HG02981 (cell line): ENCODE measurements around the gene TXNDC11.

Experiments
- ATAC-seq: cut with Tn5 transposase; IDR thresholded peaks from one replicate; pipeline ENCODE4 v1.9.1; 2021; ENCODE audit warnings: mild to moderate bottlenecking, moderate library complexity; ENCODE audit not compliant: unreplicated experiment

Gene TXNDC11

DNA sequence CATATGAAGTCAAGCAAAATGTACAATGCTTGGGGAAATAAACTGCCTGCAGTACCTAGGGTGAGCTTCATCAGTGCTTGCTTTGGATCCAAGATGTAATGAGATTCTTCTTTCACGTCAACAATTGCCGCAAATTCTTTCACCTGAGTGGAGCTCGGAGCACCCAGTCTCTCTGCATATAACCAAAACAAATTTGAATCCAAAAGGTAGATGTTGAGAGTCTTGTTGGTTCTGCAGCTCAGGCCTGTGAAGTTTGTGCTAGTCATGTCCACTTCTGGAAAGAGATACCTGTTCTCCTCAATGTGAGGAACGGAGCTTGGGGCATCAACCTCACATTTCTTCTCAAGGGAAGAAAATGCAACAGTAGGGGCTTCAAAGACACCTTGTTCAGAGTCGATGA is 51.4 kb downstream of the TXNDC11 start:
- ATAC-seq = no peak

- peak; percentile 77 for ATAC-seq
Observed at GRCh38 chr16:11689031-11689840, 53.4 kb downstream of the TXNDC11 start.

DNA sequence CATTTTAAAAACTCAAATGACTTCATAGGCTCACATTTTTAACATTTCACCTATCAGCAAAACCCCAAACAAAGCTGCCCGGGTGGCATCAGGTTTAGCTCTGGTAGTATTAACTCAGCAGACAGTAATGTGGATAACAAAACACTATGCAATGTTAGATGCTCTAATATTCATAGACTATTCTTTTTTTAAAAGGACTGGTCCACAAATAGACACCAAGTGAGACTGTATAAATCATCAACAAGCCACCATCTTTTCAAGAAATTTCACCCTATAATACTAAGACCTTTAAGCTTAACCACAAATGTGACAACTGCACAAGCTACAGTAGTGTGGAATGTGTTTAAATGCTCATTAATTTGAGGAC is 54.2 kb downstream of the TXNDC11 start:
- no peak for ATAC-seq

- ATAC-seq = no peak
Observed at GRCh38 chr16:11687601-11688519, 54.8 kb downstream of the TXNDC11 start.

GRCh38 chr16:11686713-11687380 is 55.8 kb downstream of the TXNDC11 start:
- no peak for ATAC-seq

- ATAC-seq = no peak
Observed at GRCh38 chr16:11685844-11686618, 56.6 kb downstream of the TXNDC11 start.

GRCh38 chr16:11684231-11685025 is 58.2 kb downstream of the TXNDC11 start:
- no peak for ATAC-seq

DNA sequence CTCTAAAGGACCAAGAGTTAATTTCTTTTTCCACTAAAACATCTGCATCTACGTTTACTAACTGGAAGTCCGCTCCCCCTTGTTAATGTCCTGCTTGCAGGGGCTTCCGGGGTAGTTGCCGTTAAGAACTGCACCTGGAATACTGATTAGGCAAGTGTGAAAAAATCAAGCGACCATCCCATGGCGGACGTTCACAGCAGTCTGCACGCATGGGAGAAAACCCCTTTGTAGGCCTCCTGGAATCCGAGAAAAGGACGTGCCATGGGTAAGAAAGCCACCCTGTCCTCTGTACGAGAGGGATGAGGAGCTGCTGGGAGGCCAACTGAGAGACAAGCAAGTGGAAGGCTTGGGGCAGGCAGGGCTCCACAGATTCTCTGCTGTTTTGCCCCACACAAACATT is 59.5 kb downstream of the TXNDC11 start:
- ATAC-seq = no peak

- peak; percentile 16 for ATAC-seq
Observed at GRCh38 chr16:11682655-11683096, 60.0 kb downstream of the TXNDC11 start.

GRCh38 chr16:11681976-11682654 is 60.5 kb downstream of the TXNDC11 start:
- ATAC-seq = peak; percentile 46

DNA sequence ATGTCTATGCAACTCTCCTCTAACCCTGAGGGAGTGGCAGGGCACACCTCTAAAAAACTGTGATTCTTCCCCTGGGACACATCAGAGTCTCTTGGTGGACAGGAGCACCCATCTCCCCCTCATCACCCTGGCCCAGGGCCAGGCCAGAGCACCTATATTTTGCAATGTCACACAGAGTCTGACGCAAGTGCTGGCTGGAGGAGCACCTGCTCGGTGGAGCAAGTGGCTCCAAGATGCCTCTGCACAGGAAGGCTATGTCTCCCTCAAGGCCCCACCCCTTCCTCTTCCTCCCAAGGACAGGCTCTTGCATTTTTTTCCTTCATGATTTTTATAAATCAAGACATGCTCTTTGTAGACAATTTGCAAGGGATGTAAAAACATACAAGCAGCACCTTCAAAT is 61.1 kb downstream of the TXNDC11 start:
- peak; percentile 26 for ATAC-seq

GRCh38 chr16:11679941-11680911 is 62.4 kb downstream of the TXNDC11 start:
- no peak for ATAC-seq

DNA sequence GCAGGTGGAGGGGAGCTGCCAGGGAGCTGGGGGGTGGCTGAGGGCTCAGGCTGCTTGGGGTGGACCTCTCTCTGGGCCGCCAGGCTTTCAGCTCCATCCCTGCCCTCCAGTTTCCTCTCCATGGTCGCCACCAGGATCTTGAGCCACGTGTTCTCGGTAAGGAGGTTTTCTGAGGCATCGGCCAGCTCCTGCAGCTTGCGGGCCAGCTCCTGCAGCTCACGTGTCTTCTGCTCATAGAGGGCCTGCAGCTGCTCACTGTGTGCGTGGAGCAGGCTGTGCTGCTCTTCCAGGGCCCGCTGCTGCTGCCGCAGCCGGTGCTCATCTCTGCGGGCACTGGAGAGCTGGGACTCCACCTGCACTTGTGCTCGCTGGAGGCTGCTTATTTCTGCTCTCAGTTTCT is 63.4 kb downstream of the TXNDC11 start:
- no peak for ATAC-seq

DNA sequence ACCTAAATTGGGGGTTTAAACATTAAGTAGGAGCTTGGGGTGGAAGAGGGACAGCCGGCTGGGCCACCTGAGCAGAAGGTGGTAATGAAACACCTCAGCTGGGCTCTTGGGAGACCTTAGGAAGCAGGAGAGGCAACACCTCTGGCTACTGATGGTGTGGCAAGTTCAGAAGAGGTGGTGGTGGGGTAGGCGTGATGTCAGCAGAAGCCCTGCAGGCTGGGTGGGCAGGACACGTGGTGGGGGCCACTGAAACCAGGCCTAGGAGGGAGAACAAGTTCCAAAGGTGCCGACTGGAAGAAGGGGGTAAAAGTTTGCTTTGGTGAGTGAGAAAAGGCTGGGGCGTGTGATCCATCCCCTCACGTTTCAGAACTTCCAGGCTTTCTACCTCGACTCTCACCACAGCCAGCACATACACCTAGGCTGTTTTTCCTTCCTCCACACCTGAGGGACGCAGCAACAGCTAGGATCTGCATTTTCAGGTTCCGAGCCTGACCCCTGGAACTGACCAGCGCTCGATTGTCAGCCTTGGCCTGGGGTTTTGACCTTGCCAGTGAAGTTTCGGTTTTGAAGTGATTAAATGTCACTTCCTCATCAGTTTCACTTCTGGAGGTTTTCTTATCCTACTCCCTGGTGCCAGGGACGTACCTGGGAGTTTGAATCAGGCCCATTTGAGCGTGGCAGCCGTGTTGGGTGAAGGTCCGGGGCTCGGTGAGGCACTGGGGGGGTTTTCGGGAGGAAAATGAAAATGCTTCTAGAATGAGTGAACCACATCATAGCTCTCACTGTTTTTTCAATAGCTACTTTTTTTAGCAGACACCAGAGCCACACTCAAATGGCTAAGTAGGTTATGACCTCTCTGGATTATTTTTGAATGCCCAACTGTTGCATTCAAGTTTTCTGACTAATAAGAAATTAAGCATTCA is 64.4 kb downstream of the TXNDC11 start:
- ATAC-seq = no peak

GRCh38 chr16:11677451-11677951 is 65.2 kb downstream of the TXNDC11 start:
- ATAC-seq = no peak

DNA sequence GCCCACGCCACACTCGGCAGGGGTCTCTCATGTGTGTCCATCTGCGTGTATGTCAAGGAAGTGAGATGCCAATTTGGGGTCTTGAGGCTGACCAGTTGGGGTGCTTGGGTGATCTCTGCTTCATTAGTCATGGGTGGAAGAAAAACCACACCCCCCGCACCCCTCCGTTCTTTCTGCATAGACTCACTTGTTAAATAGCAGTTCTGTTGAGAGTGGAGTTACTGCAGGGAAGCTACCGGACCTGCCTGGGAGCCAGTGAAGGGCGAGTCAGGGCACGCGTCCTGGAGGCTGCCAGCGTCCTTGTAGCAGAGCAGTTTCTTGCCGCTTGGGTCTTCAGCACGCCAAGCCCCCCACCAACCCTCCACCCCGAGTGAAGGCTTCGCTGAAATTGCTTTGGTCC is 65.9 kb downstream of the TXNDC11 start:
- ATAC-seq = no peak
